Natural killer cell (primary cell): ENCODE measurements around the gene FAP. TPM values are rescaled to one million over a fixed set of nuclear protein-coding genes. Genes with fewer than 3 reads are reported as not detected.

Experiments used
- ATAC-seq, 3 donors: fragments of 150-1000 bp in 2 of 3; fragments of 200-7000 bp in 1 of 3; cut with Tn5 transposase; 1 replicate in 1 of 3; 2 replicates in 2 of 3; pipeline ENCODE4 v1.10.0; 2021; ENCODE audit warnings: mild to moderate bottlenecking in 2 of 3, moderate library complexity in 2 of 3
- DNase-seq, 2 donors: peaks; one replicate each; pipeline versions ENCODE4 v3.0.0 to v3.0.0-alpha.2; 2013 to 2021; ENCODE audit warnings: mixed read lengths in 1 of 2
- H3K27ac ChIP-seq: one replicate; pipeline ENCODE4 v1.5.1; 2013; ENCODE audit warnings: mild to moderate bottlenecking, low read length
- H3K27me3 ChIP-seq: one replicate; pipeline ENCODE4 v1.6.1; 2013; ENCODE audit warnings: low read length; ENCODE audit not compliant: control insufficient read depth, insufficient read depth
- H3K36me3 ChIP-seq: one replicate; pipeline ENCODE4 v1.6.1; 2013; ENCODE audit warnings: low read length; ENCODE audit not compliant: control insufficient read depth, insufficient read depth
- H3K4me1 ChIP-seq: one replicate; pipeline ENCODE4 v1.6.1; 2013; ENCODE audit warnings: low read length; ENCODE audit not compliant: control insufficient read depth, insufficient read depth
- H3K4me3 ChIP-seq: one replicate; pipeline ENCODE4 v1.5.1; 2013; ENCODE audit warnings: low read length
- H3K9me3 ChIP-seq: one replicate; pipeline ENCODE4 v1.6.1; 2013; ENCODE audit warnings: low read length; ENCODE audit not compliant: control insufficient read depth, insufficient read depth
- H3K27ac Mint-ChIP-seq, 2 donors: one replicate each; pipeline ENCODE4 v1.8.0; 2022; ENCODE audit warnings: mild to moderate bottlenecking in 2 of 2, mixed read lengths in 2 of 2, moderate library complexity in 1 of 2
- H3K27me3 Mint-ChIP-seq, 2 donors: one replicate each; pipeline ENCODE4 v1.8.0; 2022; ENCODE audit warnings: low read depth in 2 of 2, mixed read lengths in 2 of 2
- H3K36me3 Mint-ChIP-seq: one replicate; pipeline ENCODE4 v1.8.0; 2022; ENCODE audit warnings: mixed read lengths
- H3K4me1 Mint-ChIP-seq, 2 donors: one replicate each; pipeline ENCODE4 v1.8.0; 2022; ENCODE audit warnings: mixed read lengths in 2 of 2
- H3K4me3 Mint-ChIP-seq: one replicate; pipeline ENCODE4 v1.8.0; 2022; ENCODE audit warnings: mild to moderate bottlenecking, moderate library complexity, mixed read lengths
- H3K9me3 Mint-ChIP-seq, 2 donors: one replicate each; pipeline ENCODE4 v1.8.0; 2022; ENCODE audit warnings: mixed read lengths in 2 of 2
- WGBS: methylation state at CpG from one replicate; pipeline ENCODE4 v1.1.7; 2013; ENCODE audit warnings: missing lambda C conversion rate; ENCODE audit not compliant: insufficient coverage; 5-methylcytosine and 5-hydroxymethylcytosine counted together
- intact Hi-C: fragments of 100-400 bp; cut with micrococcal nuclease; formaldehyde crosslinking; loops from one replicate; pipeline ENCODE4 v1.14.2; 2022
- total RNA-seq, 4 donors: library from RNA; stranded (reverse); fragments of 120-200 nt in 1 of 4; gene quantifications; one replicate each; pipeline versions ENCODE4 v1.2.3 to v1.2.4, GENCODE V29; 2013 to 2022
- TF ChIP-seq, protein P1 (sequence below): fragments of 200-600 bp; IDR thresholded peaks from one replicate; pipeline ENCODE4 v1.8.0; 2022; ENCODE audit warnings: antibody characterized with exemption

FAP gene
- total RNA-seq, 3 donors from 2014 or later (not counting 1 experiment from before 2014, with no cell fraction given), result not detected

DNA sequence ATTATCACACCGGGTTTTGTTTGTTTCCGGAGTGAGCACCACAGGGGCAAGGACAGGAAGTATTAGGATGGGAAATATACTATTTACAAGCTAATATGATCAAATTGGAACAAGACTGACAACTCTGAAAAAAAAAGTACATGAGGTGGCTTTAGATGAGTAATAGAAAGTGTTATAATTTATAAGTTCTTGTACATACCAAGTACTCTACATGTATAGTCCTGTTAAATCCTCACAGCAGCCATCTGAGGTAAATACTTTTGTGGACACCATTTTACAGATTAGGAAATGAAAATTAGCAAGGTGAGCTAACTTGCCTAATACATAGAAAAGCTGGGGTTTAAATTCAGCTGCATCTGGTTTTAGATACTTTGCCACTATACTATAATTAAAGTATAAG is 11.2 kb downstream of the FAP start:
- no peak for DNase-seq

GRCh38 chr2:162230761-162231160 is 12.5 kb downstream of the FAP start:
- no peak overlapping the region for H3K27ac Mint-ChIP-seq
- ATAC-seq, result no peak
- DNase-seq, result no peak

More for the DNA sequence above, 11.2 kb downstream of the FAP start:
- Mint-ChIP-seq H3K36me3 (no peaks in the 10 kb centered on the region), H3K4me1 (no peaks in the 10 kb centered on the region), H3K27ac (no peak overlapping the region), H3K4me3 (no peak overlapping the region), H3K27me3 (peaks cover 9 to 25% of the 10 kb centered on the region in 2 donors), H3K9me3 (no peaks in the 10 kb centered on the region)
- Histone ChIP-seq H3K27ac (no peak overlapping the region), H3K4me3 (no peak overlapping the region), H3K9me3 (no peaks in the 10 kb centered on the region), H3K4me1 (no peaks in the 10 kb centered on the region), H3K27me3 (peaks cover 5% of the 10 kb centered on the region), H3K36me3 (no peaks in the 10 kb centered on the region)
- no CpG with 5 or more reads among the region's 2 CpGs for WGBS
- ATAC-seq, result no peak
- intact Hi-C loops, result no loop called here
- TF ChIP-seq, protein P1, sequence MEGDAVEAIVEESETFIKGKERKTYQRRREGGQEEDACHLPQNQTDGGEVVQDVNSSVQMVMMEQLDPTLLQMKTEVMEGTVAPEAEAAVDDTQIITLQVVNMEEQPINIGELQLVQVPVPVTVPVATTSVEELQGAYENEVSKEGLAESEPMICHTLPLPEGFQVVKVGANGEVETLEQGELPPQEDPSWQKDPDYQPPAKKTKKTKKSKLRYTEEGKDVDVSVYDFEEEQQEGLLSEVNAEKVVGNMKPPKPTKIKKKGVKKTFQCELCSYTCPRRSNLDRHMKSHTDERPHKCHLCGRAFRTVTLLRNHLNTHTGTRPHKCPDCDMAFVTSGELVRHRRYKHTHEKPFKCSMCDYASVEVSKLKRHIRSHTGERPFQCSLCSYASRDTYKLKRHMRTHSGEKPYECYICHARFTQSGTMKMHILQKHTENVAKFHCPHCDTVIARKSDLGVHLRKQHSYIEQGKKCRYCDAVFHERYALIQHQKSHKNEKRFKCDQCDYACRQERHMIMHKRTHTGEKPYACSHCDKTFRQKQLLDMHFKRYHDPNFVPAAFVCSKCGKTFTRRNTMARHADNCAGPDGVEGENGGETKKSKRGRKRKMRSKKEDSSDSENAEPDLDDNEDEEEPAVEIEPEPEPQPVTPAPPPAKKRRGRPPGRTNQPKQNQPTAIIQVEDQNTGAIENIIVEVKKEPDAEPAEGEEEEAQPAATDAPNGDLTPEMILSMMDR, result no peak

GRCh38 chr2:162226836-162227235 is 16.4 kb downstream of the FAP start:
- peaks cover 5% of the 10 kb centered on the region for H3K27me3 ChIP-seq
- DNase-seq, result no peak

More at GRCh38 chr2:162230761-162231160, 12.5 kb downstream of the FAP start:
- Histone ChIP-seq H3K27me3 (peaks cover 5% of the 10 kb centered on the region), H3K9me3 (no peaks in the 10 kb centered on the region), H3K4me1 (no peaks in the 10 kb centered on the region), H3K4me3 (no peak overlapping the region), H3K36me3 (no peaks in the 10 kb centered on the region), H3K27ac (no peak overlapping the region)
- intact Hi-C loops, result no loop called here
- Mint-ChIP-seq H3K4me1 (no peaks in the 10 kb centered on the region), H3K9me3 (no peaks in the 10 kb centered on the region), H3K4me3 (no peak overlapping the region), H3K36me3 (no peaks in the 10 kb centered on the region), H3K27me3 (peaks cover 11 to 25% of the 10 kb centered on the region in 2 donors)
- TF ChIP-seq, protein P1, result no peak
- WGBS, result 75% methylated on average over 1 of the region's 1 CpG

More at GRCh38 chr2:162226836-162227235, 16.4 kb downstream of the FAP start:
- Mint-ChIP-seq H3K9me3 (no peaks in the 10 kb centered on the region), H3K27ac (no peak overlapping the region), H3K36me3 (no peaks in the 10 kb centered on the region), H3K4me3 (no peak overlapping the region), H3K27me3 (peaks cover 9 to 20% of the 10 kb centered on the region in 2 donors), H3K4me1 (no peaks in the 10 kb centered on the region)
- intact Hi-C loops, result no loop called here
- H3K4me3 ChIP-seq, result no peak overlapping the region
- H3K27ac ChIP-seq, result no peak overlapping the region
- TF ChIP-seq, protein P1, result no peak
- H3K36me3 ChIP-seq, result no peaks in the 10 kb centered on the region
- H3K9me3 ChIP-seq, result no peaks in the 10 kb centered on the region
- ATAC-seq, result no peak
- no peaks in the 10 kb centered on the region for H3K4me1 ChIP-seq
